Tibial nerve (tissue), 3 donors: Measurements from ENCODE around the gene FXYD1.

Source experiments
- POLR2A ChIP-seq, 2 donors: fragments of 450-650 bp; IDR thresholded peaks; one replicate each; pipeline ENCODE4 v1.6.1; 2017; ENCODE audit warnings: antibody characterized with exemption in 2 of 2, mild to moderate bottlenecking in 2 of 2, moderate library complexity in 2 of 2
- TF ChIP-seq, protein P1 (sequence below), 5 experiments: fragments of 200-600 bp in 3 of 5; fragments of 450-650 bp in 2 of 5; sonication (generic) in 3 of 5; IDR thresholded peaks; one replicate each; pipeline ENCODE4 v1.5.1; 2016 to 2019; ENCODE audit warnings: antibody characterized with exemption in 5 of 5, mild to moderate bottlenecking in 3 of 5, moderate library complexity in 2 of 5

DNA sequence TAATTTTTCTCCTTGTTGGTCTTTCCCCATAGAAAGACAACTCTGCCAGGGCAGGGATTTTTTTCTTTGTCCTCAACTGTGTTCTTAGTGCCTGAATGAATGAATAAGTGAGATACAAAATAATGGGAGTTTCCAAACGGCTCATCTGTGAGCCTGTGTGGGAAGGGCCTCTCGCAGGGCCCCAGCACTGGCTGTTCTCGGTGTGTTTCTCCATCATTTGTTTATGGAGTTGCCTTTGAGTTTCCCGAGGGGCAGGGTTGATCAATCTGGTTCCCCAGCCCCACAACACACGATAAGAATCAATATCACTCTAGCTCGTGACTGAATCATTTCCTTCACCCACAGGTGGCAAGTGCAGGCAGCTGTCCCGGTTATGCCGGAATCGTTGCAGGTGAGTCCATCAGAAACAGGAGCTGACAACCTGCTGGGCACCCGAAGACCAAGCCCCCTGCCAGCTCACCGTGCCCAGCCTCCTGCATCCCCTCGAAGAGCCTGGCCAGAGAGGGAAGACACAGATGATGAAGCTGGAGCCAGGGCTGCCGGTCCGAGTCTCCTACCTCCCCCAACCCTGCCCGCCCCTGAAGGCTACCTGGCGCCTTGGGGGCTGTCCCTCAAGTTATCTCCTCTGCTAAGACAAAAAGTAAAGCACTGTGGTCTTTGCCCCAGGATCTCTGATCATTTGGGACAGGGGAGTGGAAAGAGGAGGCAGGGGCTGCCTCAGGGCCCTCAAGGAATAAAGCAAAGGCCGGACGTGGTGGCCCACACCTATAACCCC, 30.8 kb downstream of the FXYD1 start:
- TF ChIP-seq, protein P1, sequence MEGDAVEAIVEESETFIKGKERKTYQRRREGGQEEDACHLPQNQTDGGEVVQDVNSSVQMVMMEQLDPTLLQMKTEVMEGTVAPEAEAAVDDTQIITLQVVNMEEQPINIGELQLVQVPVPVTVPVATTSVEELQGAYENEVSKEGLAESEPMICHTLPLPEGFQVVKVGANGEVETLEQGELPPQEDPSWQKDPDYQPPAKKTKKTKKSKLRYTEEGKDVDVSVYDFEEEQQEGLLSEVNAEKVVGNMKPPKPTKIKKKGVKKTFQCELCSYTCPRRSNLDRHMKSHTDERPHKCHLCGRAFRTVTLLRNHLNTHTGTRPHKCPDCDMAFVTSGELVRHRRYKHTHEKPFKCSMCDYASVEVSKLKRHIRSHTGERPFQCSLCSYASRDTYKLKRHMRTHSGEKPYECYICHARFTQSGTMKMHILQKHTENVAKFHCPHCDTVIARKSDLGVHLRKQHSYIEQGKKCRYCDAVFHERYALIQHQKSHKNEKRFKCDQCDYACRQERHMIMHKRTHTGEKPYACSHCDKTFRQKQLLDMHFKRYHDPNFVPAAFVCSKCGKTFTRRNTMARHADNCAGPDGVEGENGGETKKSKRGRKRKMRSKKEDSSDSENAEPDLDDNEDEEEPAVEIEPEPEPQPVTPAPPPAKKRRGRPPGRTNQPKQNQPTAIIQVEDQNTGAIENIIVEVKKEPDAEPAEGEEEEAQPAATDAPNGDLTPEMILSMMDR (IDR thresholded peaks at IDR 0.05): no peak
- no peak for TF ChIP-seq POLR2A (IDR thresholded peaks at IDR 0.05)
